ENCODE results near the gene FZD8.

FZD8 gene

GRCh38 chr10:35641676-35642034 is 441 bp downstream of the FZD8 start:
- no peak for DNase-seq (ENCODE audit: low read depth)

GRCh38 chr10:35640951-35641675 is 983 bp downstream of the FZD8 start:
- DNase-seq (ENCODE audit: low read depth), result no peak

DNA sequence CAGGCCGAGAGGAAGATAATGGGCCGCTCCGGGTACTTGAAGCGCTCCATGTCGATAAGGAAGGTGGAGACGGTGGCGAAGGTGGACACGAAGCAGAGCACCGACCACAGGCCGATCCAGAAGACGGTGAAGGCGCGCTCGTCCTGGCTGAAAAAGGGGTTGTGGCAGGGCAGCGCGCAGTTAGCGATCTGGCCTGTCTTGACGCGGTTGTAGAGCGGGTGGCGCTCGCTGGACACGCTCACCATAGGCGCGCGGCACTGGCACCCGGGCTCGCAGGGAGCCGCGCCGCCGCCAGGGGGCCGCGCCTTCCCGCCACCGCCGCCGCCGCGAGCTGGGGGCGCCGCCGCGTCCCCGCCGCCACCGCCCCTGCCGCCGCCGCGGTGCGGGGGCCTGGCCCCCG is 1.6 kb downstream of the FZD8 start:
- no peak for DNase-seq (ENCODE audit: low read depth)

DNA sequence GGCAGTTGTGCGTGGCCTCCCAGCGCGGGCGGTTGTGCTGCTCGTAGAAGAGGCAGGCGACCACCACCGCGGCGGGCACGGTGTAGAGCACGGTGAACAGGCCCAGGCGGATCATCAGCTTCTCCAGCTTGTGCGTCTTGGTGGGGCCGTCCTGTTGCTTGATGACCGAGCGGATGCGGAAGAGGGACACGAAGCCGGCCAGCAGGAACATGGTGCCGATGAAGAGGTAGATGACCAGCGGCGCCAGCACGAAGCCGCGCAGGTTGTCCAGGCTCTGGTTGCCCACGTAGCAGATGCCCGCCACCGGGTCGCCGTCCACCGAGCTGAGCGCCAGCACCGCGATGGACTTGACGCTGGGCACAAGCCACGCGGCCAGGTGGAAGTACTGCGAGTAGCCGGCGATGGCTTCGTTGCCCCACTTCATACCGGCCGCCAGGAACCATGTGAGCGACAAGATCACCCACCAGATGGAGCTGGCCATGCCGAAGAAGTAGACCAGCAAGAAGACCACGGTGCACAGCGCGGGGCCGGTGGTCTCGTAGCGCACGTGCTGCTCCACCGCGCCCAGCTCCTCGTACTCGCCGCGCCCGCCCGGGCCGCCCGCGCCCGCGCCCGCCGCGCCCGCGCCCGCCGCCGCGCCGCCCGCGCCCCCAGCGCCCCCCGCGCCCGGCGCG is 2.2 kb downstream of the FZD8 start:
- DNase-seq (ENCODE audit: low read depth), result no peak

GRCh38 chr10:35639021-35639727 is 2.9 kb downstream of the FZD8 start:
- DNase-seq (ENCODE audit: low read depth), result no peak

DNA sequence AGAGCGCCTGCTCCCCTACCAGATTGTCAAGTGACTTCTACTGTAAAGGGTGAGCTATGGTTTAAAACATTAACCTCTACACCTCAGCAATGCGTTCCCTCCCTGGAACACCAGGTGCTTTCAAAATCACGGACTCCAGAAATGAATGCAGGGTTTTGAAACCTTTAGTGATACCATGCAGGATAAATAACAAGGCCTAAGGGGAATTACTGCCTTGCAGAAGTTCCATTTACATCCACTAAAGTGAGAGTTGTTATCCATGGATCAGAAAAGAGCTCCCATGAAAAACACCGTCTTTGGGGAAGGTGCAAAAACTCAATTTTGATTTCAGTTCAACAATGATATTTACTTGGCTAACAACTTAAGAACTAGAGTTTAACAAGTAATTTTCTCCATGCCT is 4.0 kb downstream of the FZD8 start:
- DNase-seq (ENCODE audit: low read depth), result no peak

DNA sequence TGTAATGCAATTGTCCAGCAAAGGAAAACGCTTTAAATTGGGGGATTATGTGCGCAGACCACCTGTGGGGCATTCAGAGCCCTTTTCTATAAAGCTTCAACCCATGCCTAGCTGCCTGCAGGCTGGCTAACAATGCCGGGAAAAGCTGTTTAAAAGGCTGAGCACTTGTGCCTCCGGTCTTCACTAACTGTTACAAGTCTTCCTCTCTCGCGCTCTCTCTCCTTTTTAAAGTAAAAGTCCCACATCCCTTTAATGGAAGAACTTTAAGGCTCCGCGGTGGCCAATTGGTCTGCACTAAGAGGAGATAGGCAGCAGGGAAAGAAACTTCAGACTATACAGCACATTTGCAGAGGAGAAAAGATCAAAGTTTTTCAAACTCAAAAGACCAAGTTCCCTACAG is 4.6 kb downstream of the FZD8 start:
- DNase-seq (ENCODE audit: low read depth), result no peak

- no peak for DNase-seq (ENCODE audit: low read depth)
These were observed 5.1 kb downstream of the FZD8 start for GRCh38 chr10:35636956-35637355.

DNA sequence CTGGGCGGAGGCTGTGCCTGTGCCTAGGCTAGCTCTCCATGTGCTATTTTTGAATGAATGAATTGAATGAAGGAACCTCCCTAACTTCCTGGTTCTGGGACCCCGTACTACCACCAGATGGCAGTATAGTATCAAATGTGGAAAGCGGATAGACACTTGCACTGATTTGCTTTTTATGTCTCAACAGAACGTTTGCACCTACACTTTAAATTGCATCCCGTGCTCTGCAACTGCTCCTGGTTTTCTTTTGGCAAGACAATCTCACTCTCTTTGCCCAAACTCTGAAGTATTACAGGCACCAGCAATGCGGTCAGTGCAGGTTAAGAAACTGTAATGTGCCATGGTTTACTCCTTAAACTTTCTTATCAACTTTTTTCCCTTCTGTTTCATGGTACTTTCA is 6.5 kb downstream of the FZD8 start:
- no peak for DNase-seq (ENCODE audit: low read depth)

DNA sequence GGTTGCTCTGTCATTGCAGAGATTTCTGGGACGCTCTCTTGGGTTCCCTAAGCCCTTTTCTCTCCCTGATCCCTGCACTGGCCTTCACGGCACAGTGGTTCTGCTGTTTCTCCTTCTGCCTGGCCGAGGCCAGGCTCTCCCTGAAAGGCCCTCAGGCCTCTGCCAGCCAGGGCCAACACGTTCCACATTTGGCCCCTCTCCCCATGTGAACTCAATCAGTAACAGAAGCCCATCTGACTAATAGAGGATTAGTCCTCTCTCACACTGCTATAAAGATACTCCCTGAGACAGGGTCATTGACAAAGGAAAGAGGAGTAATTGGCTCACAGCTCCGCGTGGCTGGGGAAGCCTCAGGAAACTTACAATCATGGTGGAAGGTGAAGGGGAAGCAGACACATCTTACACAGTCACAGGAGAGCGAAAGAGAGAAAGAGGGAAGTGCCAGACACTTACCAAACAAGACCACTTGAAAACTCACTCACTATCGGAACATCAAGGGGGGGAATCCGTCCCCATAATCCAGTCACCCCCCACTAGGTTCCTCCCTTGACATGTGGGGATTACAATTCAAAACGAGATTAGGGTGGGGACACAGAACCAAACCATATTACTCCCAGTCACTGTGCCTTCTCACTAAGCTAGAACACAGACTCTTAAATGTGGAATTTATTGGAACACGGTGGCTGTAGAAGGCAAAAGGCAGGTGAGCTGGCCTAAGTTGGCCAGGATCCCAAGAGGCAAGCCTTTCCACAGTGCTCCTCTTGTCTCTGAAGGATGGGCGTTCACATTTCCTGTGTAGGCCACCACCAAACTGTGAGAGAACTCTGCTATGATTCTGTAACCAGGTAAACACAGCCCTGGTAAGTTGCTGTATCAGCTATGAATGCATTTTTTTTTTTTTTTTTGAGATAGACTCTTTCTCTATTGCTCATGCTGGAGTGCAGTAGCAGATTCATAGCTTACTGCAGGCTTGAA is 8.8 kb downstream of the FZD8 start:
- no peak for DNase-seq (ENCODE audit: low read depth)

DNA sequence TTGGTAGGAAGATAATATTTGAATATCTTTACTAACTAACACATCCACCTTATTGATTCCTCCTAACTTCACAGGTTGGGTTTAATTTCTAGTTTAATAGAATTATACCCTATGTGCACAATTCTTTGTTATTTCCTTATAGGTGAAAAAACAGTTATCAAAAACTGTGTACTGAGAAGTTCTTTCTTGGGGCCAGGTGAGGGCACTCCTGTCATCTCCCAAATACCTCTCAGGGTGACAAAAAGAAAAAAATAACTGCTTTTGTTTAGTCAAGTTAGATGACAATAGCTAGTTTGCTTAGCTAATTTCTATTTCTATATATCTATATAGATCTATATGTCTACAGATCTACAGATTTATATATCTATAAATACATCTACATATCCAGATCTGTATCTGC is 10.1 kb downstream of the FZD8 start:
- no peak for DNase-seq (ENCODE audit: low read depth)

GRCh38 chr10:35631404-35631803 is 10.7 kb downstream of the FZD8 start:
- DNase-seq (ENCODE audit: low read depth), result no peak

DNA sequence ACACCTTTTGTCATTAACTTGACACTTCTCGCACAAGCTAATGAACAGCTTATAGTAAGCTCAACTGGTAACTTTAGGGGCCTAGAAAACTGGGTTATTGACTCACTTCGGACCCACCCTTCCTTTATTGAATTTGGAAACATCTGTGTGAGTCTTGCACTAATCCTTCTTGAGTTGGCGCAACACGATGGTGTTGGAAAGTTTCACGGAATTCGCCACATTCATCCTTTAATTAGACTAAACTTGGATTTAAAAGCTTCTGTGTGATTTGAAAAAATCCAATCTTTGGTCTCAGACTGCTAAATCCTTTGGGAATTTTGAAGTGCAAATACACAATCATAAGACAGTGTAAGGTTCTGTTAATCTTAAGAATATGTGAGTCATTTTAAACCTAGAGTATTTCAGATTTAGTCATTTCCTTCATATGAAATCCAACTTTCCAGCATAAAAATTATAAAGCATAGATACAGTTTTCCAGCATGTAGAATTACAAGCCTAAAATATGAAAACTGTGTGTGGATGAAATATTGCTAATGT is 15.1 kb downstream of the FZD8 start:
- no peak for DNase-seq (ENCODE audit: low read depth)

- DNase-seq (ENCODE audit: low read depth), result no peak
These were observed 27.8 kb downstream of the FZD8 start for GRCh38 chr10:35614312-35614711.

DNA sequence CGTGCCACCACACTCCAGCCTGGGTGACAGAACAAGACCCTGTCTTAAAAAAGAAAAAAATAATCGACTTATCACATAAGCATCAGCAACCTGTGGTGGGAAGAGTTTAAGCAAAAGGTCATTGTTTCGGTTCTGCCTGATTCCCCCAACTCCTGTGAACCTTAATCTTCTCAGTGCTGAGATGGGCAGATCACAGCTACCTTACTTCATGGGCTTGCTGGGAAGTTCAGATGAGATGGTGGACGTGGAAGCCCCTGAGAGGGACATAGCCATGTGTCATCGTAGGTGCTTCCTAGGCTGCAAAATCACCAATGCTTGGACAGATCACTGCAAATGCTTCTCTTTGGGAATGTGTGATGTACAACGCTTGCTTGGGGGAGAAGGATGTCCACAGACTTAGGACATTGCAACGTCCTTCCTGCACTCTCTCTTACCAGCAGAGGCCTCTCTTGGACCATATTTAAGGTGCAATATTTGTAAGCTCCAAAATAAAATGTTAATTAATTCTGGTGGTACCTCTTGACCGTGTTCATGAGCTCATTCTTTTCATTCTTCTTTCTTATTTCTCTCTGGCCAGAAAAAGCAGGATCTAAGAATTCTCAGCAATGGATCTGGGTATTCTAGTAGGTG is 28.4 kb downstream of the FZD8 start:
- DNase-seq (ENCODE audit: low read depth), result no peak

DNA sequence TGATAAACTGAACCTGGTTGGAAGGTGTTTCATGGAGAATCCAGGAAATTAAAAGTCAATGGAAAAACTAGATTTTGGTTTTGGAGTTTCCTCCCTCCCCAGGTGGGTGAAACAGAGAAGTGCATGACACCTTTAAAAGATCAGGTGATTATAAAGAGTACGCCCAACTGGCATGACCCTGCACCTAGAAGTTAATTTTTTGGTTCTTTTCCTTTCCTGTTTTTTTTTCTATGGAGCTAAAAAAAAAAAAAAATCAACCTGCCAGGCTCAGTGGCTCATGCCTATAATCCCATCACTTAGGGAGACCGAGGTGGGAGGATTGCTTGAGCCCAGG is 29.0 kb downstream of the FZD8 start:
- no peak for DNase-seq (ENCODE audit: low read depth)

DNA sequence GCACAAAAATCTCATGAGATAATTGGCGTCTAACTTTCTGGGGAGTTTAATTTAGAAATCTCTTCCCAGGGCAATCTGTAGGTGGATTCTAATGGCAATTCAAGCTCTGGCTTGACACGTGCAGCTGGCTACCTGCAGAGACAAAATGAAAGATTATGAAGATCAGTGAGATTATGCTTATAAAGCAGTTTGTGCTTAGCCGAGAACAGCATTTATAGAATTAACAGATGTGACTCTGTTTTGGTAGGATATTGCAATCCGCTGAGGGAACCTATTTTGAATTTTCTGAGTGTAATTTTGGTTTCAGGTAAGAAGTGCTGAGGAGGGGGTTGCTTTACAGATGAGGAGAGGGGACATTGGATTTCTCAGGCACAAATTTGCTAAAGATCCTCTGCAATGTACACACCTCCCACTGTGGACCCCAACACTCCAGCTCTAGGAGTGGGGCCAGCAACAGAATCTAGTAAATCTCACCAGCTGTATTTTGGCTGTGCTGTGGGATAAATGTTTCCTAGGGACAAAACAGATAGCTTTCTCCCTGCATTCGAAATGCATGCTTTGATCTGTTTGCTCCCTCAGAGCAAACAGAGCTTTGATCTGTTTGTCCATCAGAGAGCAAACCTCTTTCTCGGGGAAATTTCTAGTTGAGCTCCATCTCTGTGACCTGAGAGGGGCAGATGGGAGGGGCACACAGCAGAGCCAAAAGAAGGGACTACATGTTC is 29.6 kb downstream of the FZD8 start:
- no peak for DNase-seq (ENCODE audit: low read depth)

- no peak for DNase-seq (ENCODE audit: low read depth)
These were observed 30.3 kb downstream of the FZD8 start for GRCh38 chr10:35611750-35612149.

DNA sequence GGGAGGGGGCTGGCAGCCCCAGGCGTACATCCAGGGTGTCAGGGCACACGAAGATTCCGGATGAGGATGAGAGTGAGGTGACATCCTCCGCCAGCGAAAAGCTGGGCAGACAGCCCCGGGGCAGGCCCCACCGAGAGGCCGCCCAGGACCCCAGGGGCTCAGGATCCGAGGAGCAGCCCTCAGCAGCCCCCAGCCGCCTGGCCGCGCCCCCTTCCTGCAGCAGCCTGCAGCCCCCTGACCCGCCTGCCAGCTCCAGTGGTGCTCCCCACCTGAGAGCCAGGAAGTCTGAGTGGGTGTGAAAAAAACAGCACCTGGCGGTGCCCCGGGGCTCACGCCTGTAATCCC is 33.8 kb downstream of the FZD8 start:
- DNase-seq (ENCODE audit: low read depth), result no peak

DNA sequence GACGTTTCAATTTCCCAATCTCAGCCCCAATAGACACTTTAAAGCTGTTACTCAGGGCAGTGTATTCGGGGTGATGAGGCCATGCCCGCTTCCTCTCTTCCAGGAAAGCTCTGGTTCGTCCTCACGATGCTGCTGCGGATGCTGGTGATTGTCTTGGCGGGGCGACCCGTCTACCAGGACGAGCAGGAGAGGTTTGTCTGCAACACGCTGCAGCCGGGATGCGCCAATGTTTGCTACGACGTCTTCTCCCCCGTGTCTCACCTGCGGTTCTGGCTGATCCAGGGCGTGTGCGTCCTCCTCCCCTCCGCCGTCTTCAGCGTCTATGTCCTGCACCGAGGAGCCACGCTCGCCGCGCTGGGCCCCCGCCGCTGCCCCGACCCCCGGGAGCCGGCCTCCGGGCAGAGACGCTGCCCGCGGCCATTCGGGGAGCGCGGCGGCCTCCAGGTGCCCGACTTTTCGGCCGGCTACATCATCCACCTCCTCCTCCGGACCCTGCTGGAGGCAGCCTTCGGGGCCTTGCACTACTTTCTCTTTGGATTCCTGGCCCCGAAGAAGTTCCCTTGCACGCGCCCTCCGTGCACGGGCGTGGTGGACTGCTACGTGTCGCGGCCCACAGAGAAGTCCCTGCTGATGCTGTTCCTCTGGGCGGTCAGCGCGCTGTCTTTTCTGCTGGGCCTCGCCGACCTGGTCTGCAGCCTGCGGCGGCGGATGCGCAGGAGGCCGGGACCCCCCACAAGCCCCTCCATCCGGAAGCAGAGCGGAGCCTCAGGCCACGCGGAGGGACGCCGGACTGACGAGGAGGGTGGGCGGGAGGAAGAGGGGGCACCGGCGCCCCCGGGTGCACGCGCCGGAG is 34.4 kb downstream of the FZD8 start:
- no peak for DNase-seq (ENCODE audit: low read depth)

Data from T-helper 22 cell (primary cell).